ENCODE data around the gene ACP5. TPM values are rescaled to one million over a fixed set of nuclear protein-coding genes. Genes with fewer than 3 reads are reported as not detected.

ACP5 gene
- polyA plus RNA-seq, 1 donor, result 2.7 TPM

GRCh38 chr19:11547929-11548700, 29.3 kb downstream of the ACP5 start:
- no peak for DNase-seq

GRCh38 chr19:11541238-11541637, 36.2 kb downstream of the ACP5 start:
- DNase-seq, result no peak

- no peak for DNase-seq
These were observed 36.8 kb downstream of the ACP5 start for GRCh38 chr19:11540645-11541044.

GRCh38 chr19:11539495-11540365, 37.7 kb downstream of the ACP5 start:
- DNase-seq, result no peak

- peak; percentile 73 for DNase-seq
These were observed 39.0 kb downstream of the ACP5 start, which contains the start of gene CNN1 for GRCh38 chr19:11538232-11539036. CNN1 (plus strand) TSS chr19:11538851; CDS start chr19:11538928, 77 bp downstream.

- peak; percentile 81 for DNase-seq
These were observed 41.5 kb downstream of the ACP5 start for GRCh38 chr19:11535792-11536595.

- no peak for DNase-seq
These were observed 42.5 kb downstream of the ACP5 start for GRCh38 chr19:11534948-11535347.

- DNase-seq, result no peak
These were observed 42.9 kb downstream of the ACP5 start for GRCh38 chr19:11534538-11534937.

GRCh38 chr19:11530432-11530831, 47.0 kb downstream of the ACP5 start:
- DNase-seq, result peak; percentile 52

- DNase-seq, result peak; percentile 98
These were observed 48.7 kb downstream of the ACP5 start, which contains the start of gene ECSIT for GRCh38 chr19:11528551-11529341. ECSIT (minus strand) TSS chr19:11529134; CDS start chr19:11519170, 9,964 bp downstream.

Other genes starting within 250 kb of the ACP5 start
- 6.3 TPM for gene RAB3D, start 238.0 kb downstream of the ACP5 start, polyA plus RNA-seq (ENCODE audit: insufficient read length)
- gene TMEM205, start 231.4 kb downstream of the ACP5 start, polyA plus RNA-seq (ENCODE audit: insufficient read length), result 48.5 TPM
- 10.9 TPM for gene CCDC159, start 231.1 kb downstream of the ACP5 start, polyA plus RNA-seq (ENCODE audit: insufficient read length)
- gene PLPPR2, start 222.2 kb downstream of the ACP5 start, polyA plus RNA-seq (ENCODE audit: insufficient read length), result 12.7 TPM
- 1.3 TPM for gene SWSAP1, start 203.0 kb downstream of the ACP5 start, polyA plus RNA-seq (ENCODE audit: insufficient read length)
- gene EPOR, start 193.3 kb downstream of the ACP5 start, polyA plus RNA-seq (ENCODE audit: insufficient read length), result 4.4 TPM
- gene RGL3, start 158.3 kb downstream of the ACP5 start, polyA plus RNA-seq (ENCODE audit: insufficient read length), result 0.15 TPM
- gene ODAD3, start 142.5 kb downstream of the ACP5 start, polyA plus RNA-seq (ENCODE audit: insufficient read length), result 0.30 TPM
- 192 TPM for gene PRKCSH, start 142.0 kb downstream of the ACP5 start, polyA plus RNA-seq (ENCODE audit: insufficient read length)
- gene ELAVL3, start 96.6 kb downstream of the ACP5 start, polyA plus RNA-seq (ENCODE audit: insufficient read length), result not detected
- gene ZNF653, start 71.8 kb downstream of the ACP5 start, polyA plus RNA-seq (ENCODE audit: insufficient read length), result 6.7 TPM
- 54.1 TPM for gene ECSIT, start 48.5 kb downstream of the ACP5 start, polyA plus RNA-seq (ENCODE audit: insufficient read length)
- 43.0 TPM for gene CNN1, start 38.8 kb downstream of the ACP5 start, polyA plus RNA-seq (ENCODE audit: insufficient read length)
- 35.6 TPM for gene ELOF1, start 18.4 kb downstream of the ACP5 start, polyA plus RNA-seq (ENCODE audit: insufficient read length)
- gene ZNF627, start 19.8 kb upstream of the ACP5 start, polyA plus RNA-seq (ENCODE audit: insufficient read length), result 11.0 TPM
- 3.7 TPM for gene ZNF823, start 161.3 kb upstream of the ACP5 start, polyA plus RNA-seq (ENCODE audit: insufficient read length)
- gene ZNF441, start 189.4 kb upstream of the ACP5 start, polyA plus RNA-seq (ENCODE audit: insufficient read length), result 6.4 TPM
- 4.5 TPM for gene ZNF491, start 220.9 kb upstream of the ACP5 start, polyA plus RNA-seq (ENCODE audit: insufficient read length)
- gene ZNF440, start 236.6 kb upstream of the ACP5 start, polyA plus RNA-seq (ENCODE audit: insufficient read length), result 6.4 TPM